Activated naive CD4-positive, alpha-beta T cell treated with anti-CD3 and anti-CD28 coated beads, Interleukin-2, amount 50 U/mL, for 24 hours (primary cell): ENCODE results near the gene TNS1.

Experiments
- H3K27ac Mint-ChIP-seq: one replicate; pipeline ENCODE4 v1.8.0; 2021; ENCODE audit warnings: mild to moderate bottlenecking, mixed read lengths
- H3K27me3 Mint-ChIP-seq: one replicate; pipeline ENCODE4 v1.8.0; 2021; ENCODE audit warnings: mixed read lengths
- H3K36me3 Mint-ChIP-seq: one replicate; pipeline ENCODE4 v1.8.0; 2021; ENCODE audit warnings: mixed read lengths
- H3K4me1 Mint-ChIP-seq: one replicate; pipeline ENCODE4 v1.8.0; 2021; ENCODE audit warnings: mixed read lengths
- H3K4me3 Mint-ChIP-seq: one replicate; pipeline ENCODE4 v1.8.0; 2021; ENCODE audit warnings: mild to moderate bottlenecking, mixed read lengths
- H3K9me3 Mint-ChIP-seq: one replicate; pipeline ENCODE4 v1.8.0; 2021; ENCODE audit warnings: mixed read lengths

Gene TNS1

GRCh38 chr2:217954469-217954868 is 48.3 kb downstream of the TNS1 start:
- Mint-ChIP-seq H3K4me1 (no peaks in the 10 kb centered on the region), H3K36me3 (no peaks in the 10 kb centered on the region), H3K27me3 (peaks cover 1% of the 10 kb centered on the region), H3K4me3 (no peak overlapping the region), H3K27ac (no peak overlapping the region), H3K9me3 (no peaks in the 10 kb centered on the region)

- H3K4me3 Mint-ChIP-seq: no peak overlapping the region
- peaks cover 1% of the 10 kb centered on the region for H3K27me3 Mint-ChIP-seq
- H3K9me3 Mint-ChIP-seq: no peaks in the 10 kb centered on the region
- no peaks in the 10 kb centered on the region for H3K4me1 Mint-ChIP-seq
- no peaks in the 10 kb centered on the region for H3K36me3 Mint-ChIP-seq
- H3K27ac Mint-ChIP-seq: no peak overlapping the region
These were observed 48.7 kb downstream of the TNS1 start for GRCh38 chr2:217954051-217954450.

GRCh38 chr2:217953531-217953932 is 49.3 kb downstream of the TNS1 start:
- peaks cover 1% of the 10 kb centered on the region for H3K27me3 Mint-ChIP-seq
- H3K4me1 Mint-ChIP-seq: no peaks in the 10 kb centered on the region
- H3K36me3 Mint-ChIP-seq: no peaks in the 10 kb centered on the region
- no peak overlapping the region for H3K27ac Mint-ChIP-seq
- H3K4me3 Mint-ChIP-seq: no peak overlapping the region
- no peaks in the 10 kb centered on the region for H3K9me3 Mint-ChIP-seq

- Mint-ChIP-seq H3K4me3 (no peak overlapping the region), H3K27me3 (peaks cover 1% of the 10 kb centered on the region), H3K9me3 (no peaks in the 10 kb centered on the region), H3K4me1 (no peaks in the 10 kb centered on the region), H3K36me3 (no peaks in the 10 kb centered on the region), H3K27ac (no peak overlapping the region)
These were observed 49.7 kb downstream of the TNS1 start for GRCh38 chr2:217953011-217953481.

- Mint-ChIP-seq H3K4me1 (no peaks in the 10 kb centered on the region), H3K4me3 (no peak overlapping the region), H3K27me3 (peaks cover 1% of the 10 kb centered on the region), H3K27ac (no peak overlapping the region), H3K36me3 (no peaks in the 10 kb centered on the region), H3K9me3 (no peaks in the 10 kb centered on the region)
These were observed 50.4 kb downstream of the TNS1 start for GRCh38 chr2:217952409-217952808.

GRCh38 chr2:217951521-217952247 is 51.1 kb downstream of the TNS1 start:
- H3K36me3 Mint-ChIP-seq: no peaks in the 10 kb centered on the region
- H3K27ac Mint-ChIP-seq: no peak overlapping the region
- H3K4me1 Mint-ChIP-seq: no peaks in the 10 kb centered on the region
- H3K4me3 Mint-ChIP-seq: no peak overlapping the region
- no peaks in the 10 kb centered on the region for H3K9me3 Mint-ChIP-seq
- H3K27me3 Mint-ChIP-seq: peaks cover 1% of the 10 kb centered on the region

- no peak overlapping the region for H3K4me3 Mint-ChIP-seq
- H3K36me3 Mint-ChIP-seq: no peaks in the 10 kb centered on the region
- H3K27ac Mint-ChIP-seq: no peak overlapping the region
- no peaks in the 10 kb centered on the region for H3K9me3 Mint-ChIP-seq
- H3K27me3 Mint-ChIP-seq: peaks cover 1% of the 10 kb centered on the region
- no peaks in the 10 kb centered on the region for H3K4me1 Mint-ChIP-seq
These were observed 51.7 kb downstream of the TNS1 start for GRCh38 chr2:217951091-217951490.

GRCh38 chr2:217950401-217950871 is 52.4 kb downstream of the TNS1 start:
- Mint-ChIP-seq H3K4me3 (no peak overlapping the region), H3K4me1 (no peaks in the 10 kb centered on the region), H3K27ac (no peak overlapping the region), H3K36me3 (no peaks in the 10 kb centered on the region), H3K27me3 (peaks cover 1% of the 10 kb centered on the region), H3K9me3 (no peaks in the 10 kb centered on the region)

GRCh38 chr2:217949447-217949846 is 53.3 kb downstream of the TNS1 start:
- Mint-ChIP-seq H3K4me1 (no peaks in the 10 kb centered on the region), H3K27me3 (peaks cover 3% of the 10 kb centered on the region), H3K4me3 (no peak overlapping the region), H3K9me3 (no peaks in the 10 kb centered on the region), H3K36me3 (no peaks in the 10 kb centered on the region), H3K27ac (no peak overlapping the region)

- H3K9me3 Mint-ChIP-seq: no peaks in the 10 kb centered on the region
- H3K27me3 Mint-ChIP-seq: peaks cover 3% of the 10 kb centered on the region
- H3K27ac Mint-ChIP-seq: no peak overlapping the region
- H3K36me3 Mint-ChIP-seq: no peaks in the 10 kb centered on the region
- H3K4me3 Mint-ChIP-seq: no peak overlapping the region
- no peaks in the 10 kb centered on the region for H3K4me1 Mint-ChIP-seq
These were observed 53.9 kb downstream of the TNS1 start for GRCh38 chr2:217948897-217949296.

GRCh38 chr2:217948351-217948791 is 54.4 kb downstream of the TNS1 start:
- Mint-ChIP-seq H3K36me3 (no peaks in the 10 kb centered on the region), H3K27ac (no peak overlapping the region), H3K27me3 (peaks cover 6% of the 10 kb centered on the region), H3K4me3 (no peak overlapping the region), H3K4me1 (no peaks in the 10 kb centered on the region), H3K9me3 (no peaks in the 10 kb centered on the region)

- H3K9me3 Mint-ChIP-seq: no peaks in the 10 kb centered on the region
- peak overlapping the region; percentile 14 for H3K27ac Mint-ChIP-seq
- H3K4me3 Mint-ChIP-seq: no peak overlapping the region
- H3K27me3 Mint-ChIP-seq: peaks cover 8% of the 10 kb centered on the region
- H3K4me1 Mint-ChIP-seq: no peaks in the 10 kb centered on the region
- no peaks in the 10 kb centered on the region for H3K36me3 Mint-ChIP-seq
These were observed 55.1 kb downstream of the TNS1 start for GRCh38 chr2:217947383-217948350.

- Mint-ChIP-seq H3K4me1 (no peaks in the 10 kb centered on the region), H3K27me3 (peaks cover 13% of the 10 kb centered on the region)
These were observed 56.7 kb downstream of the TNS1 start for GRCh38 chr2:217946051-217946450.

GRCh38 chr2:217945530-217945929 is 57.3 kb downstream of the TNS1 start:
- H3K27ac Mint-ChIP-seq: no peak overlapping the region
- H3K9me3 Mint-ChIP-seq: no peaks in the 10 kb centered on the region
- no peaks in the 10 kb centered on the region for H3K4me1 Mint-ChIP-seq
- no peaks in the 10 kb centered on the region for H3K36me3 Mint-ChIP-seq
- H3K4me3 Mint-ChIP-seq: no peak overlapping the region
- H3K27me3 Mint-ChIP-seq: peaks cover 13% of the 10 kb centered on the region

More at GRCh38 chr2:217946051-217946450, 56.7 kb downstream of the TNS1 start:
- Mint-ChIP-seq H3K36me3 (no peaks in the 10 kb centered on the region), H3K4me3 (no peak overlapping the region), H3K27ac (no peak overlapping the region), H3K9me3 (no peaks in the 10 kb centered on the region)

- Mint-ChIP-seq H3K27ac (no peak overlapping the region), H3K4me1 (no peaks in the 10 kb centered on the region), H3K9me3 (no peaks in the 10 kb centered on the region), H3K4me3 (no peak overlapping the region), H3K36me3 (no peaks in the 10 kb centered on the region), H3K27me3 (peaks cover 15% of the 10 kb centered on the region)
These were observed 57.9 kb downstream of the TNS1 start for GRCh38 chr2:217944923-217945322.

GRCh38 chr2:217944366-217944765 is 58.4 kb downstream of the TNS1 start:
- no peaks in the 10 kb centered on the region for H3K36me3 Mint-ChIP-seq
- no peaks in the 10 kb centered on the region for H3K9me3 Mint-ChIP-seq
- no peak overlapping the region for H3K4me3 Mint-ChIP-seq
- peaks cover 15% of the 10 kb centered on the region for H3K27me3 Mint-ChIP-seq
- H3K4me1 Mint-ChIP-seq: no peaks in the 10 kb centered on the region
- H3K27ac Mint-ChIP-seq: no peak overlapping the region
